ENCODE data around the gene PPM1H.
"Not testable (repeated sequence)": the region's sequence is repeated elsewhere in the genome, so short reads cannot be mapped to it uniquely, and the experiment has no call there.

Gene PPM1H

GRCh38 chr12:62679608-62680007, 255.3 kb downstream of the PPM1H start:
- H3K4me3 ChIP-seq (ENCODE audit: low read depth, low read length) = no peak overlapping the region
- no peak overlapping the region for H3K27ac ChIP-seq (ENCODE audit: low read depth, low read length)
- no peaks in the 10 kb centered on the region for H3K27me3 ChIP-seq (ENCODE audit: control insufficient read depth, insufficient read depth, low read length)
- no peak overlapping the region for H3K9ac ChIP-seq (ENCODE audit: low read depth, low read length)
- H3K9me3 ChIP-seq (ENCODE audit: control insufficient read depth, insufficient read depth, low read length) = peaks cover 15% of the 10 kb centered on the region; the same call in 1 of the 2 replicates
- H3K36me3 ChIP-seq (ENCODE audit: control insufficient read depth, insufficient read depth, low read length) = peaks cover 8% of the 10 kb centered on the region; the same call in 1 of the 2 replicates
- peaks cover 15% of the 10 kb centered on the region for H3K4me1 ChIP-seq (ENCODE audit: control insufficient read depth, insufficient read depth, low read length)

- Histone ChIP-seq H3K36me3 (ENCODE audit: control insufficient read depth, insufficient read depth, low read length) (peaks cover 8% of the 10 kb centered on the region; the same call in 1 of the 2 replicates), H3K27me3 (ENCODE audit: control insufficient read depth, insufficient read depth, low read length) (no peaks in the 10 kb centered on the region), H3K27ac (ENCODE audit: low read depth, low read length) (no peak overlapping the region), H3K4me1 (ENCODE audit: control insufficient read depth, insufficient read depth, low read length) (peaks cover 14% of the 10 kb centered on the region), H3K4me3 (ENCODE audit: low read depth, low read length) (no peak overlapping the region), H3K9me3 (ENCODE audit: control insufficient read depth, insufficient read depth, low read length) (peaks cover 15% of the 10 kb centered on the region; the same call in 1 of the 2 replicates), H3K9ac (ENCODE audit: low read depth, low read length) (no peak overlapping the region)
Observed at GRCh38 chr12:62677355-62677754, 257.6 kb downstream of the PPM1H start.

GRCh38 chr12:62676521-62677307, 258.2 kb downstream of the PPM1H start:
- Histone ChIP-seq H3K36me3 (ENCODE audit: control insufficient read depth, insufficient read depth, low read length) (peaks cover 8% of the 10 kb centered on the region; the same call in 1 of the 2 replicates), H3K27ac (ENCODE audit: low read depth, low read length) (no peak overlapping the region), H3K4me3 (ENCODE audit: low read depth, low read length) (no peak overlapping the region)

GRCh38 chr12:62673028-62673815, 261.7 kb downstream of the PPM1H start:
- H3K4me3 ChIP-seq (ENCODE audit: low read depth, low read length) = no peak overlapping the region
- no peak overlapping the region for H3K9ac ChIP-seq (ENCODE audit: low read depth, low read length)
- no peaks in the 10 kb centered on the region for H3K27me3 ChIP-seq (ENCODE audit: control insufficient read depth, insufficient read depth, low read length)

More at GRCh38 chr12:62676521-62677307, 258.2 kb downstream of the PPM1H start:
- peaks cover 15% of the 10 kb centered on the region; the same call in 1 of the 2 replicates for H3K9me3 ChIP-seq (ENCODE audit: control insufficient read depth, insufficient read depth, low read length)
- H3K4me1 ChIP-seq (ENCODE audit: control insufficient read depth, insufficient read depth, low read length) = peaks cover 14% of the 10 kb centered on the region
- H3K27me3 ChIP-seq (ENCODE audit: control insufficient read depth, insufficient read depth, low read length) = no peaks in the 10 kb centered on the region
- H3K9ac ChIP-seq (ENCODE audit: low read depth, low read length) = no peak overlapping the region

GRCh38 chr12:62670986-62671720, 263.8 kb downstream of the PPM1H start:
- Histone ChIP-seq H3K4me3 (ENCODE audit: low read depth, low read length) (no peak overlapping the region), H3K27me3 (ENCODE audit: control insufficient read depth, insufficient read depth, low read length) (no peaks in the 10 kb centered on the region)

More at GRCh38 chr12:62673028-62673815, 261.7 kb downstream of the PPM1H start:
- Histone ChIP-seq H3K4me1 (ENCODE audit: control insufficient read depth, insufficient read depth, low read length) (peaks cover 14% of the 10 kb centered on the region), H3K9me3 (ENCODE audit: control insufficient read depth, insufficient read depth, low read length) (peaks cover 15% of the 10 kb centered on the region; the same call in 1 of the 2 replicates), H3K27ac (ENCODE audit: low read depth, low read length) (peak overlapping the region; percentile 51), H3K36me3 (ENCODE audit: control insufficient read depth, insufficient read depth, low read length) (peaks cover 8% of the 10 kb centered on the region; the same call in 1 of the 2 replicates)

GRCh38 chr12:62668782-62669181, 266.2 kb downstream of the PPM1H start:
- H3K36me3 ChIP-seq (ENCODE audit: control insufficient read depth, insufficient read depth, low read length) = 0 out of 2 replicates have a peak, but pooled peaks cover 4% of the 10 kb centered on the region
- no peak overlapping the region for H3K4me3 ChIP-seq (ENCODE audit: low read depth, low read length)
- no peak overlapping the region for H3K9ac ChIP-seq (ENCODE audit: low read depth, low read length)
- H3K4me1 ChIP-seq (ENCODE audit: control insufficient read depth, insufficient read depth, low read length) = peaks cover 14% of the 10 kb centered on the region
- no peaks in the 10 kb centered on the region for H3K27me3 ChIP-seq (ENCODE audit: control insufficient read depth, insufficient read depth, low read length)
- H3K9me3 ChIP-seq (ENCODE audit: control insufficient read depth, insufficient read depth, low read length) = no peaks in the 10 kb centered on the region
- H3K27ac ChIP-seq (ENCODE audit: low read depth, low read length) = no peak overlapping the region

More at GRCh38 chr12:62670986-62671720, 263.8 kb downstream of the PPM1H start:
- H3K9ac ChIP-seq (ENCODE audit: low read depth, low read length) = no peak overlapping the region
- 0 out of 2 replicates have a peak, but pooled peaks cover 4% of the 10 kb centered on the region for H3K36me3 ChIP-seq (ENCODE audit: control insufficient read depth, insufficient read depth, low read length)
- peaks cover 17% of the 10 kb centered on the region for H3K4me1 ChIP-seq (ENCODE audit: control insufficient read depth, insufficient read depth, low read length)
- H3K9me3 ChIP-seq (ENCODE audit: control insufficient read depth, insufficient read depth, low read length) = no peaks in the 10 kb centered on the region
- no peak overlapping the region for H3K27ac ChIP-seq (ENCODE audit: low read depth, low read length)

- peaks cover 14% of the 10 kb centered on the region for H3K4me1 ChIP-seq (ENCODE audit: control insufficient read depth, insufficient read depth, low read length)
- not testable (repeated sequence) for H3K36me3 ChIP-seq (ENCODE audit: control insufficient read depth, insufficient read depth, low read length); H3K4me3 ChIP-seq (ENCODE audit: low read depth, low read length); H3K9me3 ChIP-seq (ENCODE audit: control insufficient read depth, insufficient read depth, low read length); H3K27ac ChIP-seq (ENCODE audit: low read depth, low read length); H3K9ac ChIP-seq (ENCODE audit: low read depth, low read length); H3K27me3 ChIP-seq (ENCODE audit: control insufficient read depth, insufficient read depth, low read length)
Observed at GRCh38 chr12:62664951-62665350, 270.0 kb downstream of the PPM1H start.

- peak overlapping the region; percentile 99 for H3K27ac ChIP-seq (ENCODE audit: low read depth, low read length)
- no peaks in the 10 kb centered on the region for H3K36me3 ChIP-seq (ENCODE audit: control insufficient read depth, insufficient read depth, low read length)
- no peaks in the 10 kb centered on the region for H3K9me3 ChIP-seq (ENCODE audit: control insufficient read depth, insufficient read depth, low read length)
- H3K9ac ChIP-seq (ENCODE audit: low read depth, low read length) = no peak overlapping the region
- H3K27me3 ChIP-seq (ENCODE audit: control insufficient read depth, insufficient read depth, low read length) = peaks cover 2% of the 10 kb centered on the region; the same call in 1 of the 2 replicates
- peaks cover 52% of the 10 kb centered on the region for H3K4me1 ChIP-seq (ENCODE audit: control insufficient read depth, insufficient read depth, low read length)
- H3K4me3 ChIP-seq (ENCODE audit: low read depth, low read length) = no peak overlapping the region
Observed at GRCh38 chr12:62660756-62661155, 274.2 kb downstream of the PPM1H start.

- peaks cover 62% of the 10 kb centered on the region for H3K4me1 ChIP-seq (ENCODE audit: control insufficient read depth, insufficient read depth, low read length)
- peaks cover 13% of the 10 kb centered on the region for H3K27me3 ChIP-seq (ENCODE audit: control insufficient read depth, insufficient read depth, low read length)
- H3K27ac ChIP-seq (ENCODE audit: low read depth, low read length) = peak overlapping the region; percentile 99
- H3K36me3 ChIP-seq (ENCODE audit: control insufficient read depth, insufficient read depth, low read length) = no peaks in the 10 kb centered on the region
- H3K9ac ChIP-seq (ENCODE audit: low read depth, low read length) = peak overlapping the region; percentile 68; the same call in 1 of the 2 replicates
- H3K4me3 ChIP-seq (ENCODE audit: low read depth, low read length) = peak overlapping the region; percentile 39
- no peaks in the 10 kb centered on the region for H3K9me3 ChIP-seq (ENCODE audit: control insufficient read depth, insufficient read depth, low read length)
Observed at GRCh38 chr12:62659453-62660295, 275.3 kb downstream of the PPM1H start.

GRCh38 chr12:62658910-62659309, 276.0 kb downstream of the PPM1H start:
- Histone ChIP-seq H3K4me1 (ENCODE audit: control insufficient read depth, insufficient read depth, low read length) (peaks cover 70% of the 10 kb centered on the region), H3K4me3 (ENCODE audit: low read depth, low read length) (no peak overlapping the region), H3K9me3 (ENCODE audit: control insufficient read depth, insufficient read depth, low read length) (no peaks in the 10 kb centered on the region), H3K27ac (ENCODE audit: low read depth, low read length) (peak overlapping the region; percentile 82), H3K27me3 (ENCODE audit: control insufficient read depth, insufficient read depth, low read length) (peaks cover 18% of the 10 kb centered on the region), H3K9ac (ENCODE audit: low read depth, low read length) (peak overlapping the region; percentile 17; the same call in 1 of the 2 replicates), H3K36me3 (ENCODE audit: control insufficient read depth, insufficient read depth, low read length) (no peaks in the 10 kb centered on the region)

Data from HUES48 (cell line).